IPS DF 6.9 (cell line): ENCODE data around the gene CDON.

Experiments
- DNase-seq: peaks from one replicate; pipeline ENCODE4 v3.0.0-alpha.2; 2013; ENCODE audit warnings: low read depth, low spot score
- H3K27ac ChIP-seq: one replicate; pipeline ENCODE4 v1.5.1; 2013; ENCODE audit warnings: low read length, control low read depth
- H3K27me3 ChIP-seq: 2 replicates; pipeline ENCODE4 v1.6.1; 2013; ENCODE audit warnings: mild to moderate bottlenecking, low read length; ENCODE audit not compliant: control insufficient read depth, insufficient read depth
- H3K36me3 ChIP-seq: 2 replicates; pipeline ENCODE4 v1.6.1; 2013; ENCODE audit warnings: low read length; ENCODE audit not compliant: control insufficient read depth, insufficient read depth
- H3K4me1 ChIP-seq: 2 replicates; pipeline ENCODE4 v1.6.1; 2013; ENCODE audit warnings: low read length; ENCODE audit not compliant: control insufficient read depth, insufficient read depth
- H3K4me3 ChIP-seq: 2 replicates; pipeline ENCODE4 v1.5.1; 2013; ENCODE audit warnings: mild to moderate bottlenecking, low read length
- H3K9me3 ChIP-seq: 2 replicates; pipeline ENCODE4 v1.6.1; 2013; ENCODE audit warnings: low read length, inconsistent platforms; ENCODE audit not compliant: control insufficient read depth, insufficient read depth
- WGBS: extraction: QIAGEN DNeasy Blood & Tissue Kit; methylation state at CpG from one replicate; pipeline ENCODE4 v1.1.7; 2013; ENCODE audit warnings: mixed read lengths, missing lambda C conversion rate; ENCODE audit not compliant: insufficient read length, insufficient coverage; 5-methylcytosine and 5-hydroxymethylcytosine counted together

The CDON gene

GRCh38 chr11:125977333-125977732, 85.3 kb downstream of the CDON start:
- H3K4me3 ChIP-seq = no peak overlapping the region
- H3K4me1 ChIP-seq = no peaks in the 10 kb centered on the region; the same call in 1 of the 2 replicates
- no peaks in the 10 kb centered on the region for H3K9me3 ChIP-seq
- no CpG with 5 or more reads among the region's 3 CpGs for WGBS
- no peaks in the 10 kb centered on the region; the same call in 1 of the 2 replicates for H3K36me3 ChIP-seq
- DNase-seq = no peak
- H3K27ac ChIP-seq = no peak overlapping the region
- H3K27me3 ChIP-seq = no peaks in the 10 kb centered on the region

GRCh38 chr11:125976156-125976555, 86.5 kb downstream of the CDON start:
- H3K9me3 ChIP-seq = no peaks in the 10 kb centered on the region
- DNase-seq = no peak
- H3K4me1 ChIP-seq = no peaks in the 10 kb centered on the region; the same call in 1 of the 2 replicates
- H3K4me3 ChIP-seq = no peak overlapping the region
- H3K27me3 ChIP-seq = no peaks in the 10 kb centered on the region
- no peaks in the 10 kb centered on the region; the same call in 1 of the 2 replicates for H3K36me3 ChIP-seq
- H3K27ac ChIP-seq = no peak overlapping the region

DNA sequence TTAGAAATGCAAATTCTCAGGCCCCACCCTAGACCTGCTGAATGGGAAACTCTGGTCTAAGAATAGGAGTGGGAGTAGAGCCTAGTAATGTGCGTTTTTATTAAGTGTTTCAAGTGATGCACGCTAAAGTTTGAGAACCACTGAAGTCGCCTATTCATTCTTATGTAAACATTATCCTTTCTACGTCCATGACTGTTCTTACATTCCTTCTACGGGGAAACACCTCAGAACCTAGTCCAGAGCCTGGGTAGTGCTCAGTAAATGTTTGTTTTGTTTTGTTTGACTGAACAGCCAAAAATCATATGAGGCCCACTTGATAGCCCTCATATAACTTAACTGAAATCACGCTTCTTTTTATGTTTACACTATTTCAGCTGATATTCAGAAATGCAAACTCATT, 87.0 kb downstream of the CDON start:
- H3K9me3 ChIP-seq = no peaks in the 10 kb centered on the region
- H3K4me3 ChIP-seq = no peak overlapping the region
- WGBS = no CpG with 5 or more reads among the region's 6 CpGs
- DNase-seq = no peak
- no peak overlapping the region for H3K27ac ChIP-seq
- no peaks in the 10 kb centered on the region; the same call in 1 of the 2 replicates for H3K4me1 ChIP-seq
- no peaks in the 10 kb centered on the region; the same call in 1 of the 2 replicates for H3K36me3 ChIP-seq
- H3K27me3 ChIP-seq = no peaks in the 10 kb centered on the region

GRCh38 chr11:125974284-125974683, 88.4 kb downstream of the CDON start:
- DNase-seq = no peak
- H3K36me3 ChIP-seq = no peaks in the 10 kb centered on the region; the same call in 1 of the 2 replicates
- no peaks in the 10 kb centered on the region for H3K9me3 ChIP-seq
- no peaks in the 10 kb centered on the region for H3K4me1 ChIP-seq
- H3K4me3 ChIP-seq = no peak overlapping the region
- no peaks in the 10 kb centered on the region for H3K27me3 ChIP-seq
- H3K27ac ChIP-seq = no peak overlapping the region

- H3K27ac ChIP-seq = no peak overlapping the region
- no peaks in the 10 kb centered on the region for H3K9me3 ChIP-seq
- WGBS = no CpG with 5 or more reads among the region's 6 CpGs
- no peak for DNase-seq
- H3K4me1 ChIP-seq = no peaks in the 10 kb centered on the region
- no peaks in the 10 kb centered on the region for H3K27me3 ChIP-seq
- H3K36me3 ChIP-seq = no peaks in the 10 kb centered on the region; the same call in 1 of the 2 replicates
- H3K4me3 ChIP-seq = no peak overlapping the region
Observed at GRCh38 chr11:125971618-125972017, 91.0 kb downstream of the CDON start.

GRCh38 chr11:125968354-125968753, 94.3 kb downstream of the CDON start:
- Histone ChIP-seq H3K4me1 (no peaks in the 10 kb centered on the region), H3K4me3 (no peak overlapping the region), H3K36me3 (no peaks in the 10 kb centered on the region), H3K9me3 (no peaks in the 10 kb centered on the region; the same call in 1 of the 2 replicates), H3K27ac (no peak overlapping the region), H3K27me3 (no peaks in the 10 kb centered on the region)
- no peak for DNase-seq
- WGBS = no CpG with 5 or more reads among the region's 7 CpGs

DNA sequence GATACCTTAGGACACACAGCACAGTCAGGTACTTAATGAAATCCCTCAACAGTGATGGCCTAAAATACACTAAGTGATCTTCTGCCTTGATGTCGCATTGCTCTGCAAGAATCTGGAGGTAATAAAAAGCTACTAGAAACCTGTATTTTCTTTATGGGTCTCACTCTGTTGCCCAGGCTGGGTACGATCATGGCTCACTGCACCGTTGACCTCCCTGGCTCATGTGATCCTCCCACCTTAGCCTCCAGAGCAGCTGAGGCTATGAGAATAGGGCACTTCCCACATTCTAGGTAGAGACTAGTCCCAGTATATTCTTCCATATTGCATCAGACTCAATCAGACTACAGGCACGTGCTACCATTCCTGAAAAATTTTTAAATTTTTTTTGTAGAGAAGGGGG, 95.2 kb downstream of the CDON start:
- Histone ChIP-seq H3K9me3 (no peaks in the 10 kb centered on the region; the same call in 1 of the 2 replicates), H3K4me1 (no peaks in the 10 kb centered on the region)
- no CpG with 5 or more reads among the region's 4 CpGs for WGBS

DNA sequence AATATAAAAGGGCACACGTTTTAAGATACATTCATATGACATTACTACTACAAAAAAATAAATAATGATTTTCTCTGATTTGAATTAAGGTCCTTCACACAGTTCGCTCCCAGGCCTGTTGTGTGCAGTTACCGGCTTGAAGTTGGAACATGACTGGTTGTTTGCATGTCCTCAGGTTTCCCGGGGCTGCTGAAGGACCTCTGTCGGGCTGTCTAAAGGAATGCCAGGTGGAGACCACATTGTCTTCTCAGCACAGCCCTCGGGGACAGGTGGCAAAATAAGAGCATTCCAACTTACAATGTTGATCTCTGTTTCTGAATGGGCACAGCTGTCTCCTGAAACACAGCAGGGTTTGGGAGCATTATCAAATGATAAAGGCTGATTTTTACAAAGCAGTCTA, 101.9 kb downstream of the CDON start:
- no peaks in the 10 kb centered on the region for H3K9me3 ChIP-seq
- DNase-seq = peak; percentile 11
- no peaks in the 10 kb centered on the region for H3K27me3 ChIP-seq
- no CpG with 5 or more reads among the region's 6 CpGs for WGBS
- H3K4me3 ChIP-seq = no peak overlapping the region
- no peak overlapping the region for H3K27ac ChIP-seq
- H3K36me3 ChIP-seq = peaks cover 3% of the 10 kb centered on the region; the same call in 1 of the 2 replicates
- H3K4me1 ChIP-seq = no peaks in the 10 kb centered on the region

More for the DNA sequence above, 95.2 kb downstream of the CDON start:
- Histone ChIP-seq H3K27me3 (no peaks in the 10 kb centered on the region), H3K27ac (no peak overlapping the region), H3K4me3 (no peak overlapping the region), H3K36me3 (no peaks in the 10 kb centered on the region)
- DNase-seq = no peak

DNA sequence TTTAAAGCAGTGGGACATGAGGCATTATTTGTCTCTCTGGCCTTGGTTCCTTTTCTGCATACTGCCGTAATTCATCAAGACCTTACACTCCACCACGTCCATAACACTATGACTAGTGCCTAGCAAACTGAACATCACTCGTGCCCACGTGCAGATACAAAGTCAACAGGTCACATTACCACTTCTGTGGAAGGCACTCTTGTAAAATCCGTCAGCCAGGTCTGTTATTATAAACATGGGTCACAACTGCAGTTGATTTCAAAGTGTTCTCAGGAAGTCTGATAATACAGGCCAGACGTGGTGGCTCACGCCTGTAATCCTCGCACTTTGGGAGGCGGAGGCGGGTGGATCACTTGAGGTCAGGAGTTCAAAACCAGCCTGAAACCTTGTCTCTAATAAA, 102.7 kb downstream of the CDON start:
- WGBS = no CpG with 5 or more reads among the region's 10 CpGs
- H3K4me1 ChIP-seq = no peaks in the 10 kb centered on the region
- H3K27ac ChIP-seq = no peak overlapping the region
- H3K27me3 ChIP-seq = no peaks in the 10 kb centered on the region
- H3K4me3 ChIP-seq = no peak overlapping the region
- peaks cover 3% of the 10 kb centered on the region; the same call in 1 of the 2 replicates for H3K36me3 ChIP-seq
- no peak for DNase-seq
- H3K9me3 ChIP-seq = no peaks in the 10 kb centered on the region

GRCh38 chr11:125959511-125959910, 103.2 kb downstream of the CDON start:
- DNase-seq = no peak
- Histone ChIP-seq H3K27ac (no peak overlapping the region), H3K36me3 (peaks cover 3% of the 10 kb centered on the region; the same call in 1 of the 2 replicates), H3K9me3 (no peaks in the 10 kb centered on the region), H3K4me1 (no peaks in the 10 kb centered on the region), H3K27me3 (no peaks in the 10 kb centered on the region), H3K4me3 (no peak overlapping the region)
- no CpG with 5 or more reads among the region's 6 CpGs for WGBS

GRCh38 chr11:125958872-125959400, 103.7 kb downstream of the CDON start:
- H3K27ac ChIP-seq = no peak overlapping the region
- no peak for DNase-seq
- no peak overlapping the region for H3K4me3 ChIP-seq
- WGBS = no CpG with 5 or more reads among the region's 4 CpGs
- H3K27me3 ChIP-seq = no peaks in the 10 kb centered on the region
- H3K9me3 ChIP-seq = no peaks in the 10 kb centered on the region
- no peaks in the 10 kb centered on the region for H3K4me1 ChIP-seq
- peaks cover 3% of the 10 kb centered on the region; the same call in 1 of the 2 replicates for H3K36me3 ChIP-seq
